ENCODE measurements around the gene ATRIP. TPM values are rescaled to one million over a fixed set of nuclear protein-coding genes. Genes with fewer than 3 reads are reported as not detected.
A peak's percentile ranks its signal among the peaks of the same experiment; 100 is the strongest.

Gene ATRIP
- total and polyA plus RNA-seq, 12 donors = 2.2 to 5.4 (median 3.8) TPM

GRCh38 chr3:48493203-48493501 lies 46.6 kb downstream of the ATRIP start:
- no peak overlapping the region for H3K4me3 ChIP-seq
- intact Hi-C loops (cut with DNase I) = no loop called here
- H3K27me3 ChIP-seq = no peaks in the 10 kb centered on the region
- ATAC-seq (no peak), DNase-seq (no peak)
- WGBS, 2 donors = 88 to 98% methylated on average over 3 of the region's 3 CpGs
- no peak overlapping the region for H3K27ac ChIP-seq
- H3K9me3 ChIP-seq = peaks cover 0 to 1% (median 0%) of the 10 kb centered on the region in 11 donors
- no peak for TF ChIP-seq CTCF (IDR thresholded peaks at IDR 0.05)
- H3K4me1 ChIP-seq = no peaks in the 10 kb centered on the region
- peaks cover 0 to 80% (median 4%) of the 10 kb centered on the region in 9 donors for H3K36me3 ChIP-seq

GRCh38 chr3:48500656-48501055 lies 54.1 kb downstream of the ATRIP start:
- Histone ChIP-seq H3K27ac (no peak overlapping the region), H3K27me3 (no peaks in the 10 kb centered on the region), H3K4me3 (no peak overlapping the region), H3K36me3 (peaks cover 0 to 54% (median 6%) of the 10 kb centered on the region in 9 donors), H3K4me1 (peaks cover 15 to 38% (median 24%) of the 10 kb centered on the region in 9 donors), H3K9me3 (peaks cover 0 to 7% (median 0%) of the 10 kb centered on the region in 11 donors)
- DNase-seq = no peak
- no peak for TF ChIP-seq CTCF (IDR thresholded peaks at IDR 0.05)
- intact Hi-C loops (cut with DNase I) = loop anchor here in 3 of 10 donors (5.0 kb wide), 2 partner anchors 33 to 47 kb away; a partner anchor contains a TSS
- ATAC-seq = no peak
- WGBS, 2 donors = 96 to 98% methylated on average over 5 of the region's 5 CpGs

GRCh38 chr3:48501196-48501595 lies 54.7 kb downstream of the ATRIP start:
- DNase-seq = no peak
- 89 to 94% methylated on average over 7 of the region's 7 CpGs for WGBS, 2 donors
- H3K27me3 ChIP-seq = no peaks in the 10 kb centered on the region
- ATAC-seq = no peak
- no peak overlapping the region for H3K27ac ChIP-seq
- no peak overlapping the region for H3K4me3 ChIP-seq
- no peak for TF ChIP-seq CTCF (IDR thresholded peaks at IDR 0.05)
- H3K36me3 ChIP-seq = peaks cover 0 to 49% (median 6%) of the 10 kb centered on the region in 9 donors
- H3K9me3 ChIP-seq = peaks cover 0 to 7% (median 0%) of the 10 kb centered on the region in 11 donors
- peaks cover 15 to 39% (median 24%) of the 10 kb centered on the region in 9 donors for H3K4me1 ChIP-seq
- intact Hi-C loops (cut with DNase I) = loop anchor here in 3 of 10 donors (5.0 kb wide), 2 partner anchors 34 to 46 kb away; a partner anchor contains a TSS

GRCh38 chr3:48502121-48502520 lies 55.6 kb downstream of the ATRIP start:
- TF ChIP-seq CTCF (IDR thresholded peaks at IDR 0.05) = no peak
- peak overlapping the region in 6 of 10 donors; percentile 95 to 98 (median 98) for H3K27ac ChIP-seq

More at GRCh38 chr3:48502121-48502520, 55.6 kb downstream of the ATRIP start:
- no peaks in the 10 kb centered on the region for H3K27me3 ChIP-seq
- DNase-seq (no peak), ATAC-seq (no peak)
- peaks cover 0 to 7% (median 0%) of the 10 kb centered on the region in 11 donors for H3K9me3 ChIP-seq
- WGBS, 2 donors = 80 to 95% methylated on average over 5 of the region's 5 CpGs
- intact Hi-C loops (cut with DNase I) = loop anchor here in 5 of 10 donors (2.0 to 5.0 kb wide), 4 partner anchors 29 to 45 kb away; a partner anchor contains a TSS
- peak overlapping the region in 3 of 10 donors; percentile 75 to 81 (median 78) for H3K4me3 ChIP-seq
- H3K4me1 ChIP-seq = peaks cover 15 to 40% (median 24%) of the 10 kb centered on the region in 9 donors
- peaks cover 0 to 39% (median 6%) of the 10 kb centered on the region in 9 donors for H3K36me3 ChIP-seq
